Astrocyte of the hippocampus (primary cell): ENCODE data around the gene FGF14.
"Not testable (repeated sequence)": the region's sequence is repeated elsewhere in the genome, so short reads cannot be mapped to it uniquely, and the experiment has no call there.

Source experiments
- DNase-seq: peaks from one replicate; pipeline ENCODE4 v3.0.0; 2011; ENCODE audit warnings: low read depth, low spot score

The FGF14 gene

DNA sequence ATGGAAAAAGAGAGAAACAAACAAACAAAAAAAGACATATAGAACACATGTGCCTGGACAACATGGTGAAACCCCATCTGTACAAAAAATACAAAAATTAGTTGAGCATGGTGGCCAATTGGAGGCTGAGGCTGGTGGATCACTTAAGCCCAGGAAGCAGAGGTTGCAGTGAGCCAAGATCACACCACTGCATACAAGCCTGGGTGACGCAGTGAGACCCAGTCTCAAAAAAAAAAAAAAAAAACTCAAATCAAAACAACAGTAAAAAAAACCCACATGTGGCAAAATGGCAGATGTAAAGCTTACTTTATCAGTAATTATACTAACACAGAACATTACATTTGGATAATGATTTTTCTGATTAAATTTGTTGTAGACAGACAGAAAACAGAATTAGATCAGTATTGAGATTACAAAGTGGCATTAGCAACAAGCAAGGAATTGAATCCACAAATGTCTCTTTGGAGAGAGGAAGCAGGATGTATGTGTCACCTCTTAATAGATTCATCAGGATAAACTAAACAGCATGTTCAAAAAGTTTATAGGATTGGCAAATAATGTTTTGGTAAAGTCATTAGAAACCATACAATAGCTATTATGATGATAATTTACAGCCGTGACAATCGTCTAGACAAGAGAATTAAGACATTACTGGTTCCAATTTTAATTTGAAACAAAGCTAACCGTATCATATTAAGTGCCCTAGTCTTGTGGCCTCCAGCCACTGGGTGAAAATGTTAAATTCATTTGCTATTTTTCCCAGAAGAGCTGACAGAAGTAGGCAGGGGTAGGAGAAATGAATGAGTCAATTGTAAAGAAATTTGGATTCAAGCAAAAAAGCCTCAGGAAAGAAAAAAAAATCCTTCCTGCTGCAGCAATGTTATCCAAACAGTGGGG lies 206.0 kb downstream of the FGF14 start:
- DNase-seq: peak; percentile 51

DNA sequence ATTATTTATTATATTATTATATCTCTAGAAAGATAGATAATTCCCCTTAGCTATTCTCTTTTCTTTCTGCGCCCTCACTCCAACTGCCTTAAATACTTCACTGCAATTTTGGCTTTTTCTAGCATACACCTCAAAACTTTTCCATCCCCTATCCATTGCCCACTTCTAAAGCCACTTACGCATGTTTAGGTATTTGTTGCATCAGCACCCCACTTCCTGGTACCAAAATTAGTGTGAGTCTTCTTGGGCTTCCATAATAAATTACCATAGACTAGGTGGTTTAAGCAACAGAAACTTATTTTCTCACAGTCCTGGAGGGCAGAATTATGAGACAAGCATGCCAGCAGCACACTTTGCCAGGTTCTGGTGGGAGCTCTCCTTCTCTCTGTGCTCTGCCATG lies 209.0 kb downstream of the FGF14 start:
- no peak for DNase-seq

DNA sequence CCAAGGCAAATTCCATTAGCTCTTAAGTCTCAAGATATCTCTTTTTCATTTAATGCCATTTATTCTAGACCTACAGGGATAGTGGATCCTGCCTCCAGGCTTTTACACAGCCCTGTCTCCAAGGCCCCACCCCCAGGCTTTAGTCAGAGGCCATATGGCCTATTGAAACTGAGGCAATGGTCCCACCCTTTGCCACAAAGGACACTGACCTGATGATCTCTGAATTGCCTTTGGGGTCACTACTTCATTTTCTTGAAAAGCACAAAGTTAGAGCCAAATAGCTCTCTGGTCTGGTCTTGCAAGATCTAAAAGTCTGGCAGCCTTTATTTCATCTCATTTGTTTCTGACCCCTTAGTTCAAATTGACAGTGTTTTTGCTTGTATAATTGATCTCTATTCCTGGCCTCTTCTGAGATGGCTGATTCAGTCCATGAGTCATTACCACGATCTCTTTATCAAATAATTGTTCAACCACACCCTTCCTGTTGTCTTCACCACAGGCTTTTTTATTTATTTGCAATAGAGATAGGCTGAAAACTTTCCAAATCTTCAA lies 209.8 kb downstream of the FGF14 start:
- DNase-seq: peak; percentile 54

DNA sequence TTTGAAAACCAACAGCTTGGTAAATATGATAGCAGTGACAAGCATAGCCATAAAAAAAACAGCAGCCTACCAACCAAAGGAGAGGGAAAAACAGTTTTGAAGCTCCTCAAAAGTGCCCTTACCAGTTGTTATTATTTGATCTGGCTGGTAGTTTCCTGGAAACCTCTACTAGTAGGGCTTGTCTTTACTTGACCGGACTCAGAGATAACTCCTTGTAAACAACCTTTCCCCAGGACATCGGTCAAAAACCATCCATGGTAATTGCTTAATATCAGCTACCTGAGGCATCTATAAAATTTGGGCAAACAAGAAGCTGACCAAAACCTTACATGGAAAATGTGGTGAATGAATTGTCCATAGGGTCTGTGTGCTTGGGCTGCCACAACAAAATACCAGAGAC lies 210.9 kb downstream of the FGF14 start:
- DNase-seq: no peak

DNA sequence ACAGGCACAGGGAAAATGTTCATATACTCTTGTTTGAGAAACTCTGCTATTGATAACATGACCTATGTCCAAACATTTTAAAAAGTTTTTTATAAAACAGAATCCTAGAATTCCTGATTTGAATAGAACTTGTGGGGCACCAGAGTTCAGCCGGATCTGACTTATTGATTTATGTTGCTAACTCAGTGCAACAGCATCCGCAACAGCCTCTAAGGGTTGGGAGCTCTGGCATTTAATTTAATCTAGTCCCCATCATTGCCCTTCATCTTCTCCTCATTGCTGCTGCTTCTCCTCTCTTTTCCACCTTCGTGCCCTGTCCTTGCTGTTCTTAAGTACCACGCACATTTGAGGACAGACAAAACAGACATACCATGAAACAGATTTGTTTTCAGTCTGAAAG lies 214.5 kb downstream of the FGF14 start:
- no peak for DNase-seq

DNA sequence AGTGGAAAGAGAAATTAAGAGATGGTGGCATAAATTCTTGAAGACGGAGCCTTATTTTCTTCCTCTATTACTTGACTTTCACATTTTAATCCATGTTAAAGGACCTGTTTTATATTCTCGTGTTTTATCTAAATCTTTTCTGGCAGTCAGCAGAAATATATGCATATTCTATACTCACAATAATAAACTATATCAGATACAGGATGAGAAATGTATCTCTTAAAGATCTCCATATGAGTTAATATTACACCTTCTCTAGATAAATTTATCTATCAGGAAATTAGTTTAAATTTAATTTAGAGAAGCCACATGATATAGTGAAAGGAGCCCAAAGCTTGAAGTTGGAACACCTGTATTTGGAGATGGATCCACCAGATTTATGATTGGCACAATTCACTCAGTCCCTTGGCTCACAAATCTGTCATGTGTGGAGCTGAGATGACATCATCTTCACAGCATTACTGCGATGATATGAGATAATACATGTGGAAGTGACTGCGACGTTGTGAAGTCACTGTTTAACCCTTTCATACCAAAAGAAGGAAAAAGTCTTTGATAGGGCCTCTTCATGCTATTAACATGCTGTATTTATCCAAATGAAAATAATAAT lies 216.4 kb downstream of the FGF14 start:
- DNase-seq: no peak

DNA sequence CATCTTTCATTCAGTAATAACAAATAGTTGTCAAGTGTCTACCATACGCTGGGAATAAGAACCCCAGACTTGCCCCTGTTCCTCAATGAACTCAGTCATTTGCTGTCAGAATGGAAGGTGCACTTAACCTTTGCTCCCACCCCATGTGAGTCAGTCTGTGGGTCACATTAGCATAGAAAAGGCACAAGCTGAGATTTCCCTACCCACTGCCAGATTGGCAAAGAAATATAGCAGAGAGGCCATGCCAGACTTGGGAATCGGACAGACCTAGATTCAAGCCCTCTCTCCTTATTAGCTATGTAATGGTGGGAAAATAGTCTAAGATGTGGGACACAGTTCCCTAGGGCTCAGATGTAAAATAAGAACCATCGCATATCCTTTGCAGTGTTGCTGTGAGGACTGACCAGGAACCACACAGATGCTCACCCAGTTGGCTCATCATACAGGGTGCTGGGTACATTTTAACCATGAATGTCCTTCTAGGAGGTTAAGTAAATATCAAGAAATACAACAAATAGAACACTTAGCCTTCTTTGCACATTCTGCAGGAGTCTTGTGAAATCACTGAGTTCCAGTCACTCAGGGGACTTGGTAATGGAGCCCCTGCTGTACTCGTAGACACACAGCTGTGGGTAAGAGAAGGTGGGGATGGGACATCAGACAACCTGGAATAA lies 218.2 kb downstream of the FGF14 start:
- no peak for DNase-seq

DNA sequence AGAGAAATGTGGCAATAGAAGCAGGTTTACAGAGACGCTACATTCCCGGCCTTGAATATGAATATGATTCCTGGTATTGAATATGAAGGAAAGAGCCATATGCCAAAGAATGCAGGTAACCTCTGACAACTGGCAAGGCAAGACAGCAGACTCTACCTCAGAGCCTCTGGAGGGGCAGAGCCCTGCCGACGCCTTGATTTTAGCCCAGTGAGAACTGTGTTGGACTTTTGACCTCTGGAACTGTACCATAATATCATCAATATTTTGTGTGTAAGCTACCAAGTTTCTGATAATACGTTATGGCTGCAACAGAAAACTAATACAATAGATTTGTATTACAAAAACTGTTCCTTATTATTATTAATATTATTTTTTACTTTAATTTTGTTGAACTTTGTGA lies 219.7 kb downstream of the FGF14 start:
- DNase-seq: no peak

DNA sequence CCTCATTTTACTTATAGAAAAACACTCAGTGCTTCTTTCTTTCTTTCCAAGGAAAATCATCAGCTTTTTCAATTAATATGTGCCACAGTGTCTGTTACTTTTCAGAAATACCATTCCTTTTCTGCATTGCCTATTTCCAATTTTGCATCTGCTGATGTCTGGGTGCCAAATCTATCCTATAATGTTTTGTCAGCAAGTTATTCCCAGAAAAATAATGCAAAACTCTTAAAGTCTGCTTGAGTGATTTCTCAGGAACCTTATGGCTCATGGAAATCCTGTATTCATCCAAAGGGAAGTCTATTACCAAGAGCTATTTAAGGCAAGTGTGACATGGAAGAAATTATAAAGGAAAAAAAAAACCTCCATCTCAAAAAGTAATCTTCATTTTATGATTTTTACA lies 224.4 kb downstream of the FGF14 start:
- DNase-seq: no peak

DNA sequence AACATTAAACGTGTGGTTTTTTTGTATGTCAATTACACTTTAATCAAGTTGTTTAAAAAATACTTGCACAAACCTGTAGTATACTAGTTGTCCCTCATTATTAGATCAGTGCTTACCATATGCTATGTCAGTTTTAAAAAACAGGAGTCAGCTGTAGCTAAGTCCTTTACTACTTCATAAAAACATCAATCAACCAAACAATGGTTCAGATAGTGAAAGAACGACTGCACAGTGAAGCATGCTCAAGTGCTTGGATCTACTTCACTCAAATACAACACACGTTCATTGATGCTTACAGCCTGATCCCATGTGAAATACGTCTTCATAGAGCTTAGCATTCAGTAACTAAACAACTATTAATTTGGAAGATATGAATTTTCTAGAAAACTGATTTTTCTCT lies 225.0 kb downstream of the FGF14 start:
- DNase-seq: no peak

DNA sequence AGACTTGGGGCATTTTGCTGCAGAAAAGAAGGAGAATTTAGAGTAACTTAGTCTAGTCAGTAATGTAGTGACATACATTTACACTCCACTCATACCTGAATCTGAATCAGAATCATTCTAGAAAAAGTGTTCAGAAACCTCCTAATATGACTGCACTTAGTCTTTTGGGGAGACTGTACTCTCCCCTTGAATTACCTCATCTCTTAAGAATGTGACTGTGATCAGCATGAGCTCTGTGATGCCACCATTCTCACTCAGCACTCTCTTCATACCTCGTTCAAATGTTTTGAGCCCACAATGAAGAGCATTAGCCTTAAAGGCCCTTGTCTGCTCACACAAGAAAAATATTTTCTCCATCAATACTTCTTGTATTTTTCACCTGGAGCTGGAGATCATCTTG lies 229.4 kb downstream of the FGF14 start:
- DNase-seq: no peak

DNA sequence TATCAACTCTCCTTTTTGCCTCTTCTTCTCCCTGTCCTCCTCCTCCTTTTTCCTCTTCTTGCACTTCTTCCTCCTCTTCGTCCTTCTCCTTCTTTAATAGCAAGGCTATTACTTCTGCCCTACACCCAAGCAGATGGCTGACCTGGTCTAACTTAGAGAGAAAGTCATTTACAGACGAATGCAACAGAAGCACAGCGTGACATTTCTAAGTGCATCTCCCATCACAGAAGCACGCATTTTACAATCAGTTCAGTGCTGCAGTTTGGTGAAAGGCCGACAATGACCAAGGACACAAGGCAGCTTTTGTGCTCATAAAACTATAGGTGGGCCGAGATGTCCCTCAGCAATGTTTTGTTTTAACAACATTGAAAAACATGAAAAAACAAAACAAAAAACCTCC lies 231.5 kb downstream of the FGF14 start:
- no peak for DNase-seq

DNA sequence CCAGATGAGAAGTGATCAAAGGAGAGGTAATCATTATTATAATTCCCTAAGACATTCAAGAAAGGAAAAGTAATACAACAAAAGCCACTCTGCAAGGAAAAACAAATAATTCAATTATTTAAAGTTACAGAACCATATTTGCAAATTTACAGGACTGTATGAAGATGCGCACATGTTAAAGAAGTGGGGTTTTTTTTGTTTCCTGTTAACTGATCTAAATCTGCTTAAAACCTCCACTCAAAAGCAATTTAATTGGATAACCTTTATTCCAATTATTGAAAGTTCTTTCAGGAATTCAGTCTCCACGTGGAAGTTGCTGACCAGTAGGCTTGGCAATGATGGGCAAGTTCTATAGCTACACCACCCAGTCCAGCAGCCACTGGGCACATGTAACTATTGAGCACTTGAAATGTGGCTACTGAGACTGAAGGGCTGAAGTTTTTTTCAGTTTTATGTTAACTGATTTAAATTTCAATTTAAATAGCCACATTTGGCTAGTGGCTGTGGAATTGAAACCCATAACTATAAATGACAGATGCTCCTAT lies 232.3 kb downstream of the FGF14 start:
- DNase-seq: no peak

DNA sequence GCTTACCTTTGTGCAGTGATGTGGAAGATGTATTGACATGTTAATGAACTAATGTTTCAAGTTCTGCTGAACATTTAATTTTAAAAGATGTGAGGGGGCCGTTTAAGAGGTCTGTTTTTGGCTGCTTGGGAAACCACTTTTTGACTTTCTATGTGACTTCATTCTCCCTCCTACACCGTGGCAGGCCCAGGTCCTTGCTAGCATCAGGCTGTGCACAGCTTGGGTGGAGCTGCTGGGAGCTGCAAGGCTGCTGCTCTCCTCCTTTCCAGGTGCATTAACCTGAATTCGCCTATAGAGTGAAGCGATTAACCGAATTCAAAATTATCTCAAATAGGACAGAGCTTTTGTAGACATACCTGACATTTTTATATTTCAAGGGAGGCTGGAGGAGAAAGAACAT lies 249.1 kb downstream of the FGF14 start:
- DNase-seq: no peak

DNA sequence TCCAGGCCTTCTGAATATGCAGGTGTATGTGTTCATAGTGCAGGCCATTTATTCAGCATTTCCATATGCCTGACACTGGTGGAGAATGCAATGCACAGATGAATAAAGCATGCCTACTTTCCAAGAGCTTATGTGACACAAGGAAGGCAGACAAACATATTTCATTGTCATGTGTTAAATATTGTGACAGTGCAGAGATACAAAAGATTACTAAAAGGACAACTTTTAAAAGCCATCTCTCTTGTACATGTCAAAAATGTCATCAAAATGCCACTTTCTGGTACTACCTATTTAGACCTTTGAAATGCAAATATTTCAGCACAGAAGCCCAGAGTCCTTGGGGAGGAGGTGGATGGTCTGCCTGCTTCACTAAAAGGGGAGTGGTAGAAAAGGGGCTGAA lies 254.5 kb downstream of the FGF14 start:
- DNase-seq: no peak

DNA sequence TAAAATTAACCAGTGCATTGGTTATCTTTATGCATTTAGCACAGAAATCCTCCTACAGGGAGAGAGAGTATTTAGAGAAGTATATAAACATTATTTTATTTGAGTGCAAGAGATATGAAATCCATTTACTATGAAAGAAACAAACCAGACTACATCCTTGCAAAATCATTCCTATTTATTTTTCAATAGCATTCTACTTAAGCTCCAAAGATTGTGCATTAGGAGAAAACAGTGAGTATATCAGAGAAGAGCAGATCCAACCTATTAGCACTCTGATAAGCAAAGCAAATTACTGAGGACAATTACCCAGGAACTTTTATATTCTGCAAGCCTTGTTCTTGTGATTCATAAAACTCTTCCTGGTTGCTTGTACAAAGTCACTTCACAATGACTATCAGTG lies 256.1 kb downstream of the FGF14 start:
- no peak for DNase-seq

DNA sequence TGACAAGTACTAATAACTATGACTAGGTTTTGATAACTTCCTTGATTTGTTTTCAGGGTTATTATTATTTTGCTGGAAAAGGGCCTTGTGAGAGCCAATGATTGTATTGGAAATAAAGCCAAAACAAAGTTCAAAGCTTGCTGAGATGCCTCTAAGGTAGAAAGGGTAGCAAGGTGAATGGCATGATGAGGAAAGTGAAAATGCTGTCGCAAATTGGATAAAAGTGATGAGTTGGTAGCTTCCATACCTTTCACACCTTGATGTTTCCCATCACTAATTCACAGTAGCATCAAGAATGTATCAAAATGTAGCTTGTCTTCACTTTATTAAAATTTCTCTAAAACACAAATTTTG lies 259.4 kb downstream of the FGF14 start:
- no peak for DNase-seq

DNA sequence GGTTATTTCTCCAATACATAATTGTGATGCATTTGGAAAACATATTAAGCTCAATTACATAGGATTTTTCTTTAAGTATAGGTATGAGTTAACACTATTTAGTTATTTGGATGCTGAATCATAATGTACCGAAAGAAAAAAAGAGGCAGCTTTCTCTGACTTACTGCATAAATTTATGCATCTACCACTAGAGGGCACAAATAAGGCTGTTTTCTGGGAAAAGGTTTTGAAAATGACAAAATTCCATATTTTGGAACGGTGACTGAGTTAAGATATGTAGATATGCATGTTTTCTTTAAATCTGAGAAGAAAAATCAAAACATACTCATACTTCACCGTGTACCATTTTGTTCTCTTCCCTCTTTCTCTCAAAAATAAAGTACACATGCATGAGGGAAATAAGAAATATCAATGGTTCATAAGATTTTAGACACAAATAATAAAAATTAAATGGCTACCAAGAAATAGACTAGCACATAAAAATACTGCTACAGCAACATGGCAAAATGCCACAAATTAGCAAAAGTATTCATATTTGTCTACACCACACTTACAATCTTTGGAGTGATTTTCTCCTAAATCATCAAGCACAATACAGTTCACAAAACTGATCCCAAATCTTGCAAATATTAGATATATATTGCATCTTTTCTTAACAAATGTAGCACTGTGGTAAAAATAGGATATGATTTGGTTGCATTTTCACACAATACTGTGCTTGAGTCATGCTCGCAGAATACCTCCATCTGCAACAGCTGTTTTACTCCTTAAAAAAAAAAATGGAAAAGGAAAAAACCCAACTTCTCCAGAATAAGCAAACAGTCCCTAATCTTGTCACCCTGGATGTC lies 260.0 kb downstream of the FGF14 start:
- DNase-seq: peak; percentile 41

DNA sequence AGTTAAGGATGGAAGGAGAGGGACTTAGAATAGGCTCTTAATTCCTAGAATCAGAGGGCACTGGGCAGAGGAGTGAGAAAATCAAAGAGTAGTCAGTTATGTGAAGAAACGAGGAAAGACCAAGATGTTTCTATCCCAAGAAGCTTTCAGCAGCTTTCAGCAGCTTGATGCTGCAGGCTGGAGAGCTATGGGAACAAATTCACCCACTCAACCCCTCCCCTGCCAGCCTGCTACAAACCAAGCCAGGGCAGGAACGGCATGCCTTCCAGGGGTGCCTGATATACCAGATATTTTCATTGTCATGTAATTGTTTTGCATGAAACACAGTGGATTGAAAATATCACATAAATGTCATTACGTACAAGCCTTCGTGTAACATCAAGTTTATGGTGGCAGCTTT lies 262.2 kb downstream of the FGF14 start:
- no peak for DNase-seq

DNA sequence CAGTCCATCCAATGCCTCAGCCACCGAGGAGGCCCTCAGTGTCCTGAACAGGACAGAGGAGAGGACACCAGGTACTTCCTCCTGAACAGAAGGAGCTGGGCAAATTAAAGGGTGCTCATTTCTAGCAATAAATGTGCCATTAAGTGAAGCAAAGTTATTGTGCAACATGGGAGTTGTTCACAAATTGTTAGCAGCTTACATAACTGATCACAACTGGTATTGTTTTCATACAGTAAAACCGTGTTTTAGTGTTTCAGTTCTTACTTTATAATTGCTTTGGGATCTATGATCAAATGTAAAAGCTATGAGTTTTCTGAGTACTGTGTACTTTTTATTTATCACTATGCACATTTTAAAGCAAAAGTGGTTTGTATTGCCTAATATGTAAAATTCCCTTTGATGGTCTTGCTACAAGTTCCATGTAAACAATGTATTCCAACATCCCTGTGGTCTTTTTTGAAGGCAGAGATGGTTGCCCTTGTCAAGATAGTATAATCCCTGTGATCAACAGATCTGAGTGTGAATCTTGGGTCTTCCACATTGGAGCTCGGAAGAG lies 263.1 kb downstream of the FGF14 start:
- DNase-seq: no peak

DNA sequence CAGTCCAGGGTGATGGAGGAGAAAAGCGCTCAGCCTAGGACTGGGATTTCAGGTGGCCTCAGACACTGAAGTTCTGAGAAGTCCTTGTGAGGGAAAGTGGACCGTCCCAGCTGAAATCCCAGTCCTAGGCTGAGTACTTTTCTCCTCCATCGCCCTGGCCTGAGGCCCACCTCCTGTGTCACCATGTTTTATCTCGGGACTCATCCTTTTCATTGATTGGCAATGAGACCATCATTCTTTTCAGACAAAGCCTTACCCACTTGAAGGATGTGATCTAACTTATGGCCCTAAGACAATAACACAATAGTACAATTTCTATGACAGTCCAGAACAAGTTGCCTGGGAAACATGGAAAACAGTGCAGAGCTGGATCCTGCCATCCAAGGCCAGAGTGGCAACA lies 263.9 kb downstream of the FGF14 start:
- DNase-seq: not testable (repeated sequence)
